ENCODE results near the gene GPR180.
"Not testable (repeated sequence)": the region's sequence is repeated elsewhere in the genome, so short reads cannot be mapped to it uniquely, and the experiment has no call there.

Gene GPR180

GRCh38 chr13:94595950-94596574, 5.6 kb upstream of the GPR180 start, which contains the start of gene TGDS:
TSS of gene TGDS (minus strand) at chr13:94596152. CDS start at chr13:94596136, 16 bp downstream.
- peak; percentile 95 for FAIRE-seq

GRCh38 chr13:94596575-94596971, 5.1 kb upstream of the GPR180 start:
- DNase-seq (ENCODE audit: extremely low spot score, insufficient read length, low read depth) (no peak), FAIRE-seq (no peak)

More at GRCh38 chr13:94595950-94596574, 5.6 kb upstream of the GPR180 start, which contains the start of gene TGDS:
- DNase-seq (ENCODE audit: extremely low spot score, insufficient read length, low read depth), result peak; percentile 80

GRCh38 chr13:94598281-94598680, 3.4 kb upstream of the GPR180 start:
- FAIRE-seq (no peak), DNase-seq (ENCODE audit: extremely low spot score, insufficient read length, low read depth) (no peak)

- DNase-seq (ENCODE audit: extremely low spot score, insufficient read length, low read depth) (no peak), FAIRE-seq (no peak)
These were observed 1.8 kb upstream of the GPR180 start for GRCh38 chr13:94599877-94600276.

- DNase-seq (ENCODE audit: extremely low spot score, insufficient read length, low read depth) (no peak), FAIRE-seq (no peak)
These were observed 810 bp downstream of the GPR180 start for GRCh38 chr13:94602467-94602866.

GRCh38 chr13:94607056-94607455, 5.4 kb downstream of the GPR180 start:
- no peak for DNase-seq (ENCODE audit: extremely low spot score, insufficient read length, low read depth)
- FAIRE-seq, result no peak

- DNase-seq (ENCODE audit: extremely low spot score, insufficient read length, low read depth) (no peak), FAIRE-seq (no peak)
These were observed 6.3 kb downstream of the GPR180 start for GRCh38 chr13:94607939-94608338.

GRCh38 chr13:94608586-94608985, 6.9 kb downstream of the GPR180 start:
- DNase-seq (ENCODE audit: extremely low spot score, insufficient read length, low read depth) (no peak), FAIRE-seq (peak; percentile 18)

- FAIRE-seq (no peak), DNase-seq (ENCODE audit: extremely low spot score, insufficient read length, low read depth) (no peak)
These were observed 7.5 kb downstream of the GPR180 start for GRCh38 chr13:94609196-94609595.

GRCh38 chr13:94610475-94610874, 8.8 kb downstream of the GPR180 start:
- DNase-seq (ENCODE audit: extremely low spot score, insufficient read length, low read depth) (no peak), FAIRE-seq (no peak)

GRCh38 chr13:94612050-94612449, 10.4 kb downstream of the GPR180 start:
- FAIRE-seq, result no peak
- DNase-seq (ENCODE audit: extremely low spot score, insufficient read length, low read depth), result no peak

- no peak for DNase-seq (ENCODE audit: extremely low spot score, insufficient read length, low read depth)
- no peak for FAIRE-seq
These were observed 11.4 kb downstream of the GPR180 start for GRCh38 chr13:94613051-94613450.

GRCh38 chr13:94617389-94618000, 15.8 kb downstream of the GPR180 start:
- FAIRE-seq (peak; percentile 78), DNase-seq (ENCODE audit: extremely low spot score, insufficient read length, low read depth) (no peak)

- no peak for DNase-seq (ENCODE audit: extremely low spot score, insufficient read length, low read depth)
- FAIRE-seq, result peak; percentile 67
These were observed 18.7 kb downstream of the GPR180 start for GRCh38 chr13:94620286-94620896.

- FAIRE-seq (no peak), DNase-seq (ENCODE audit: extremely low spot score, insufficient read length, low read depth) (no peak)
These were observed 20.7 kb downstream of the GPR180 start for GRCh38 chr13:94622344-94622743.

- DNase-seq (ENCODE audit: extremely low spot score, insufficient read length, low read depth) (no peak), FAIRE-seq (no peak)
These were observed 21.7 kb downstream of the GPR180 start for GRCh38 chr13:94623316-94623715.

GRCh38 chr13:94630858-94631257, 29.2 kb downstream of the GPR180 start:
- no peak for DNase-seq (ENCODE audit: extremely low spot score, insufficient read length, low read depth)
- FAIRE-seq, result no peak

- no peak for DNase-seq (ENCODE audit: extremely low spot score, insufficient read length, low read depth)
These were observed 30.7 kb downstream of the GPR180 start for GRCh38 chr13:94632226-94632980.

GRCh38 chr13:94636096-94636495, 34.4 kb downstream of the GPR180 start:
- DNase-seq (ENCODE audit: extremely low spot score, insufficient read length, low read depth); FAIRE-seq: not testable (repeated sequence)

More at GRCh38 chr13:94632226-94632980, 30.7 kb downstream of the GPR180 start:
- FAIRE-seq, result no peak

- FAIRE-seq (no peak), DNase-seq (ENCODE audit: extremely low spot score, insufficient read length, low read depth) (no peak)
These were observed 35.4 kb downstream of the GPR180 start for GRCh38 chr13:94636942-94637578.
